Measurements from ENCODE around the gene GLYR1.
"Not testable (repeated sequence)": the region's sequence is repeated elsewhere in the genome, so short reads cannot be mapped to it uniquely, and the experiment has no call there.

Gene GLYR1

DNA sequence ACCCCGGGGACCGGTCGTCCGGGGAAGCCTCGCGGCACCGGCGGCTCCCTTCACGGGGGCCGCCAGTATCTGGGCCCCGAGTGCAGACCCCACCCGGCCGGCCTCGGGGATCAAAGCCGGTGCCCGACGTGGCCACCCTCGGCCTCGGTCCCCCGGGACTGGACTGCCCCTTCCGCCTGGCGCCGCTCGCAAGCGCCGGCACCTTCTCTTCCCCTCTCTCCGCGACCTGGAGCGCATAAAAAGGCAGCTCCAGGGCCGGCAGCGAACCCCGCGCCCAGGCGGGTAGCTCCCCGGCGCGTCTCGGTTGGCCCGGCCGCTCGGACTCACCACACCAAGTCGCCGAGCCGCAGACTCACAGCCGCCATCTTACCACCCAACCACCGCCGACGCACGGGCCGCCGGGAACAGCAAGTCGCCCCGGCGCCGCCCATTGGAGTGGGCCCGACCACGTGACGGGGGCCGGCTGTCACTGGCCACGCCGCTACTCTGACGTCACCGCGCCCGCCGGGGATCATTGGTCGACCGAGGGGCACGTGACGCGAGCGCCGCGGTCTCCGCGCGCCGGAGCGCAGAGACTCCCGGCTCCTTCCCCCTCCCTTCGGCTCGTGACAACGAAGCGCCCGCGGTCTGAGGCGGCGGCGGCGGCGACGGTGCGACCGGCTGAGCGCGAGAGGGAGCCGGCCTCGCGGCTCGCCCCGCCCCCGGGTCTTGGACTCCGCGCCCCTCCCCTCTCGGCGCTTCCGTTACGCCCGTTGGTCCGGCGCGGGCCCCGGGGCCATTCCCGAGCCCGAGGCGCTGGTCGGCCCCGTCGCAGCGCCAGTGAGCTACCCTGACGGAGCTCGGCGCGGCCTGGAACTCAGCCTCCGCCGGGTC, at the start of gene GLYR1, which contains the start of gene UBN1:
GLYR1 (minus strand) TSS at position 388 of the 873 bp plus-strand sequence; CDS start at position 365, 23 bp downstream.
UBN1 (plus strand) TSS at position 581 of the 873 bp plus-strand sequence. CDS start 5,437 bp downstream, outside the sequence.
- DNase-seq: peak; percentile 100

DNA sequence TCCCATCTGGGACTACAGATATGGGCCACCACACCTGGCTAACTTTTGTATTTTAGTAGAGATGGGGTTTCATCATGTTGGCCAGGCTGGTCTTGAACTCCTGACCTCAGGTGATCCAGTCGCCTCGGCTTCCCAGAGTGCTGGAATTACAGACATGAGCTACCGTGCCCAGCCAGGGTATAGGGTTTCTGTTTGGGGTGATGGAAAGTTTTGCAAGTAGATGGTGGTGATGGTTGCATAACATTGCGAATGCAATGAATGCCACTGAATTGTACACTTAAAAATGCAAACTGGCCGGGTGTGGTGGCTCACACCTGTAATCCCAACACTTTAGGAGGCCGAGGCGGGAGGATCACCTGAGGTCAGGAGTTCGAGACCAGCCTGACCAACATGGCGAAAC, 49.7 kb upstream of the GLYR1 start:
- not testable (repeated sequence) for DNase-seq

DNA sequence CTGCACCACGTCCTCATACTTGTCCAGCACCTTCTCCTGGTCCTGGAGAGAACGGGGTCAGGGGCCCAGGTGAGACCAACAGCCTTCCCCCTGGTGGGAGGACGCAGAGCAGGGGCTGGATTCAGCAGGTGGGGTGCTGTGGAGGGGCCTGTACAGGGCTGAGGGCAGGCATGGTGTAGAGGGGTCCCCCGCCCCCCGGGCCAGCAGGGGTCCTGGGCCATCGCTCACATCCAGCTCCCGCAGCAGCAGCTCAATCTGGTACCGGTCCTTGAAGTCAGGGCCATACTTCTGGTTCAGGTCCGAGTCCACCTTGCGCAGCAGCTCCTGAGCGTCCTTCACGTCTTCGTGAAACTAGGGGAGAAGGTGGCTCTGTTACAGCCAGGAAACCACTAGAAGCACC, 48.3 kb upstream of the GLYR1 start:
- DNase-seq: no peak

DNA sequence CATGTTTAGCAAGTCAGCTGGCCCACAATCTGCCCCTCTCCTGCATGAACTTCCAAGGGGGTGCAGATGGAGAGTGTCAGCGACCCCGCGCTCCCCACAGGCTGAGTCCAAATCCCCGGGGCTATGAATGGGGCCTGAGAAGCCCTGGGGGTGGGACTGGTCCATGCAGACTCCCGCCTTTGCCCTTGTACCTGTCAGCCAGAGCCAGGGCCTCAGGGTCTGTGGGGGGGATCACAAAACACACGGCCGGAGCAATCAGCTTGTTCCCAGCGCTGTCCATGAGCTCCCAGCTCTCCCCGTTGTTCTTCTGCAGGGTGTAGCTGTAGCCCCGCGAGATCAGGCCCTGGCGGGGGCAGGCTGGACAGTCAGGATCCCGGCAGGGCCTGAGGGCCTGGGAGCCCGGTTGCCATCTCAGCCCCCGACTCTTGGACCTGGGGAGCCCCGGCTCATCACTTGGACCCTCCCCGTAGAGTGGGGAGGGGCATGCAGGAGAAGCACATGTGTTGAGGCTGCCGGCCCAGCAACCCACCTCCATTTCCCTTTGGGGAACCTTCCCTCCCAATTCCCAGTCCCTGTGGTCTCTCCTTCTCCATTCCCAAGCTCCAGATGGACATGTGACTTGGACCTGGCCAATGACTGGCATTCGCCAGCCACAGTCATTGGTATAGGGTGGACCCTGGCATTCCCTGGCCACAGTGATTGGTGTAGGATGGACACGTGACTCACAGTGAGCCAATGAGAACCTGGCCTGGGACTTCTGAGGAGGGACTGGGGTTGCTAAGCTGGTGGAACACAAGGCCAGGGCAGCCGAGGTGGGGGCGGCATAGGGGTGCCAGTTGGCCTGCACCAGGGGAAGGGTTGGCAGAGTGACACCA, 47.4 kb upstream of the GLYR1 start:
- no peak for DNase-seq

DNA sequence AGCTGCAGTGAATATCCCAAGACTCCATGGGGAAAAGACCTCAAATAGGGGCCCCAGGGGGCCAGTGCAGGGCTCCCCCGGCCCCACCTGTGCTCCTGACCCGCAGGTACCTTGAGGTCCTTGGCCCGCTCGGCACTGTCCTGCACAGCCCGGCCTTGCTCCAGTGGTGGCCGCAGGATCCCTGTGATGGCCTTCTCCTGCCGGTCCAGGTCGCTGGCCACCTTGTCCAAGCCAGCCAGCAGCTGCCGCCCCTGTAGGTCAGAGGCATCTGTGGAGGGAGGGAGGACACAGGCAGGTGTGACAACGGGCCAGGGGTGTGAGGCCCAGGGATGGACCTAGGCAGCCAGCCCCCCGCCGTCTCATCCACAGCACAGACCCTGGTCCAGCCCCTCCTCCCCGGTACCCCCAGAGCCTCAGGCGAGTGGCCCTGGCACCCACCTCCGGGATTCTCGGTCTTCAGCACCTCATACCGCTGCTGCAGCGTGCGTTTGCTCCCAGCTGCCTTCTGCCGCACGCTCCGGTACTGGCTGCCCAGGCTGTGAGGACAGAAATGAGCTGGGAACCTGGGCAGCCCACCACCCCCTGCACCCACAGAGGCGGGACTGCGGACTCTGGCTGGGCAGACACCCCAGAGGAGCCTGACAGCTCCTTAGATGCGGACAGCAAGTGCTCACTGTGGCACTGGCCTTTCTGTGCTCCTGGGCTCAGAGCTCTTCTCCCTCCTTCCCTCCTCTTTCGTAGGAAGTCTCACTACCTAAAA, 46.2 kb upstream of the GLYR1 start:
- DNase-seq: no peak

DNA sequence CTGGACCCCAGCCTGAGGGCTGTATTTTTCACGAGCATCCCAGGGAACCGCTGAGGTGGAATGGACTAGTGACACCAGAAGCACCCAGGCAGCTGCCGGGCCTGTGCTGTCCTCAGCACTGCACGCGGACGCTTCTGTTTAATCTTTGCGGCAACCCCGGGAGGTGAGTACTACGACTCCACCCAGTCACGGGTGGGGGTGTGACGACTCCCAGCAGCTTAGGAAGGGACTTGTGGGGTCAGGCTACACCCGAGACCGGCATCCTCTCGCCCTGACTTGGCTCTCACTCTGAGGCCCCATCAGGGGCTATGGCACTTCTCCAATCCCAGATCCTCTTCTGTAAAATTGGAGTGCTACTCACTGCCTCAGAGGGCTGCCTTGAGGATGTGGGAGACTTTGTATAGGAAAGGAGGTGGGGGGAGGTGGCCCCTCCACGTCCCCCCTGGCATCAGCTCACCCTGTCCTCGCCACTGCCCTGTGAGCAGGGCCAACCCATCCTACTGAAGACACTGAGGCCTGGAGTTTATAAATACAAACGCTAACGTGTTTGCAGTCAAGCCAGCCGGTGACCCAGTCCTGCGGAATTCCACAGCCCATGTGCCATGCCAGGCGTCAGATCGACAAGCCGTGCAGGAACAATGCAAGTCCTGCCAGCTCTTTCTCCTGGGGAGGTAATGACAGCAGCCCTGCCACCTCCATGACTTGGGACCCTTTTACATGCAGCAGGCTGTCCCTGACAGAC, 45.4 kb upstream of the GLYR1 start:
- DNase-seq: no peak

DNA sequence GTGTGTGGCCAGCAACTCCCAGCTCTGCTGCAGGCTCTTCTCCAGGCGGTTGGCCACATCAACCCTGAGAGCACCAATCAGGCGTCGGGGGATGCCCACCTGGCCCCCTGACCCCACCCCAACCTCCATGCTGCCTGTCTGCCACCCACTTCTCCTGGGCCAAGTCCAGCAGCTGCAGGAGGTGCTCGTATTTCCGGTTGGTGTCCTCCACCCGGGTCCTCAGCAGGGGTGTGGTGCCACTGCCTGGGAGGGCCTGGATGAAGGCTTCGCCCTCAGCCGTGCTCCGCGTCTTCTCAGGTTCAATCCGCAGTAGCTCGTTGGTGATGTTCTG, 44.8 kb upstream of the GLYR1 start:
- DNase-seq: no peak

DNA sequence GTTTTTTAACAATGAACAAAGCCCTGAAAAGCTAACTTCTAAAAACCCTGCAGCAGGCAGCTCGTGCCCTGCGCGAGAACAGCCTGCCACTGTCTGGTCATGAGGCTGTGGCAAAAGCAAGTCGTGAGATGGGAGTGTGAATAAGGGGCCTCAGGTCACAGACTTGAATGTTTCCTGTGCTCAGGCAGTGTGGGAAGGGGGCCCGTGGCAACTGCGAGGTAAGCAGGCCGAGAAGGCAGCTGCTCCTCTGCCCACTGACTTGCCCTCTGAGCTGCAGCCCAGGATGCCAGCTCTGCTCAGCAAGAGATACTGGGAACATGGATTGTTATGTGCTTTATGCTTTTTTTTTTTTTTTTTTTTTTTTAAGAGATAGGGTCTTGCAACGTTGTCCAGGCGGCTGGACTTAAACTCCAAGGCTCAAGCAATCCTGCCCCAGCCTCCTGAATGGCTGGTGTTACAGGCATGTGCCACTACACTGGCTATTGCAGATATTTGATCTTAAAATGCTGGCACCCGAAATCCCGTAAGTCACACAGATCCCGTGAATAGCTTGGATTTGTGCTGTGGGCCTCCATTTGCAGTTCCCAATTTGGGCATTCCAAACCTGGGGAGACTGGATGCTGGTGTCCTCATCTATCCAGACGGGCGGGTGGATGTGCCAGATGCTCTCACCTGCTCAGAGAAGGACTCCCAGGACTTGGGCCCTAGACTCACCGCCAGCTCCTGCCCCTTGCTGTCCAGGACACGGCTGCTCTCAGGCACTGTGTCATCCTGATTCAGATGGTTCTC, 44.2 kb upstream of the GLYR1 start:
- no peak for DNase-seq

DNA sequence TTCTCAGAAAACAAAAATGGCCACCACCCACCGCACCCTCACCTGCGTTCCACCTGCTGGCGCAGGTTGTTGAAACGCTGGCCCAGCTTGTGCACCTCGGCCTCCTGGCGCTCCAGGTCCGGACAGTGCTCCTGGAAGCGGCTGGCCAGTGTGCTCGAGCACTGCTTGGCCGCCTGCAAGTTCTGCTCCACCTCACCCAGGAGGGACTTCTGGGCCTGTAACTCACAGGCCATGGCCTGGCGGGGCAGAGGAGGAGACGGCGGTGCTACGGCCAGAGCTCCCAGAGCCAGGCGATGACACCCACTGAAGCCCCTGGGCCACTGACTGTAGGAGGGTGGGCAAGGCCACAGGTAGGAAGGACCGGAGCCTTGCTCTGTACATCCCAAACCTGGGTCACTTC, 43.6 kb upstream of the GLYR1 start:
- no peak for DNase-seq

DNA sequence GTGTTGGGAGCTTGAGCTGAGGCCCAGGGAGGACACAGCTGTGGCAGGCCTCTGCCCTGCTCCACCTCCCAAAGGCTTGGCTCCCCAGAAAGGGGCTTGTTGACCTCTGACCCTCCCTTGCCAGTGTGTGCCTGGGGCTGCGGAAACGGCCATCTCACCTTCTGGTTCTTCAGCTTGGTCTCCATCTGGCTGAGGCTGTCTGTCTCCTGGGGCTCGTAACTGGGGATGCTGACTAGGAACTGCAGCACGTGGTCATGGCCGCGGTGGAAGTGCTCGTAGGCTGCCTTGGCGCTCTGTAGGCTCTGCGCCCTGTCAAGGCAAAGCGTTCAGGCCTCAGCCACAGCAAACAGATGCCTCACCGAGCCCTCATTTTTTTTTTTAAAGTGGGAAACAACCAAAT, 42.9 kb upstream of the GLYR1 start:
- no peak for DNase-seq

DNA sequence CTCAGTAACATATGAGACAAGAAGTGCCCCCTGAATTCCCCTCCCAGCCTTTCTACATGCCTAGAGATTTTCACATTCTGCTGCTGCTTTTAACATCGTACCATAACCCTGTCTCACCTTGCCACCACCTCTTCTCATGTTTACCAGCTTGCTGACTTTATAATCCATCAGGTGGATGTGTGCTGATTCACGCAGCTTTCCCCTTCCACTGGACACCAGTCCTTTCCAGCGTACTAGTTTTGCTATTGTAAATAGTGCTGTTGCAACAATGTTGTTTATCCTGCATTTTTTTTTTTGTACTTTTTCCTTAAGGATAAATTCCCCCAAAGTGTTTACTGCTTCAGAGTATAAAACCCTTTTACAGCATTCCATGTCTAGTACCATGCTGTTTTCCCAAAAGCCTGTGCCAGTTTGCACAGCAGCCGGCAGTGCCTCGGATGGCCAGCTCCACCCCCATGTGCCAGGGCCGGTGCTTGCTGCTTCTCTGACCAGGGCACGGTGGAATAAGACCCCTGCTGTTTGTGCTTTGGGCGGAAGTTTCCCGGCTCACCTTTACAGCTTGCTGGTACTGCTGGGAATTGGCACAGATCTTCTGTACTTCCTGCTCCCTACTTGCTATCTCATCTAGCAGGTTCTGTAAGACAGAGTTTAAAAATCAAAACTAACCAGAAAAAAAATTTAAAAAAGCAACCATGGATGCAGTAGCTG, 41.5 kb upstream of the GLYR1 start:
- no peak for DNase-seq

DNA sequence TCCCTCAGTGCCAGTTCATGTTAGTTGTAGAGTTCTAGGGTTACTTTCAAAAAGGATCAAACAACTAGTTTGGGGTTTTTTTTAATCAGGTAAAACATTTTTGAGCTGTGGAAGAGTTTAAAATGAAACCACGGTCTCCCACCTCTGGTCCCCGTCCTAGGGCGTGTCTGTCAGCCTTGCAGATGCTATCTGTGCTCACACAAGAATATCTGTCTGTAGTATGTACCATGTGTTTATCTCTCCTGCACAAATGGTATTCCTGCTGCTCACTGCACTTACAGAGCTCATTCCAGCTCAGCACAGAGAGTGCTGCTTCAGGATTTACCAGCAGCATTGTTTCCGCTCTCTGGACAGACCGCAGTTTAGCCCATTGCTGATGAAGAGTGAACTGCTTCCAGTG, 39.1 kb upstream of the GLYR1 start:
- no peak for DNase-seq

DNA sequence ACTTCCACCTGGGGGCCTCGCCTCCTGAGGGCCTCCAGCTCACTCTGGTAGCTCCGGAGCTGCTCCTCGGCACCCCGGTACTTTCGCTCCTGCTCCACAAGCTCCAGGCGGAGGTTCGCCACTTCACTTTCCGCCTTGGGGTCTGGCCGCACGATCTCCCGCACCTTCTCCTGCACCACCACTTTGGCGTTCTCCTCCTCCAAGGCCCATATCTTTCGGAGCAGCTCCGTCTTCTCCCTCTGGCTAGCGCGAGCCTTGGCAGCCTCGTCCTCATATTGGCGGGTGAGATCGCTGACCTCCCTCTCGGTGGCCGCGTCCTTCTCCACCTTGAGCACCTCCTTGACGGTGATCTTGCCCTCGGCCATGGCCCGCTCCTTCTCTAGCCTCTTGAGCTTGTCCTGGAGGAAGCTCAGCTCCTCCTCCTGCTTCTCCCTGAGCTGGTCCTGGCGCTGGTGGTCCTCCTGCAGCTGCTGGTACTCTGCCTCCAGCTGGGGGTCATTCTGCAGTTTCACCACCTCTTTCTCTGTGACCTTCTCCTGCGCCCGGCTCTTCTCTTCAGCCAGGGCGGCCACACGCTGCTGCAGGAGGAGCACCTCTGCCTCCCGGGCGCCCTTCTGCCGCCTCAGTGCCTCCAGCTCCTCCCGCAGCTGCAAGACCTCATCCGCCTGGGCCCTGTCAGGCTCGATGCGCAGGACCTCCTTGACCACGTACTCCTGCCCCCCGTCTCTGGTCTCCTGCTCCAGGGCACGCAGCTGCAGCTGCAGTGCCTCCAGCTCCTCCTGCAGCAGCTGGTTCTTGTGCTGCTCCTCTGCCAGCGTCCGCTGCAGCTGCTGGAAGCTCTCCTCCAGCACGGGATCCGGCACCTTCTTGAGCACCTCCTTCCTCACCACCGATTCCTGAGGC, 38.1 kb upstream of the GLYR1 start:
- no peak for DNase-seq

DNA sequence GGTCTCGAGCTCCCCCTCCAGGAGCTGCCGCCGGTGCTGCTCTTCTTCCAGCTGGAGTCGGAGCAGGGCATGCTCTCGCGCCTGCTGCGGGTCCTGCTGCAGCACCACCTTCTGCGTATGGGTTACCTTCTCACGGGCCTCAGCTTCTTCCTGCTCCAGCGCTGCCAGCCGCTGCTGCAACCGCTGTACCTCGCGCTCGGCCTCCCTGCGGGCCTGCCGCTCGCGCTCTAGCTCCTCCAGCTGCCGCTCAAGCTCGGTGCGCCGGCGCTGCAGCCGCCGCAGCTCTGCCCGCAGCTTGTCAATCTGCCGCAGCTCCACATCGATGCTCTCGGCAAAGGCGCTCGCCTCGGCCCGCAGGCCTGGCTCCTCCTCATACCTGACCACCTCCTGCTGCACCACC, 37.1 kb upstream of the GLYR1 start:
- no peak for DNase-seq

DNA sequence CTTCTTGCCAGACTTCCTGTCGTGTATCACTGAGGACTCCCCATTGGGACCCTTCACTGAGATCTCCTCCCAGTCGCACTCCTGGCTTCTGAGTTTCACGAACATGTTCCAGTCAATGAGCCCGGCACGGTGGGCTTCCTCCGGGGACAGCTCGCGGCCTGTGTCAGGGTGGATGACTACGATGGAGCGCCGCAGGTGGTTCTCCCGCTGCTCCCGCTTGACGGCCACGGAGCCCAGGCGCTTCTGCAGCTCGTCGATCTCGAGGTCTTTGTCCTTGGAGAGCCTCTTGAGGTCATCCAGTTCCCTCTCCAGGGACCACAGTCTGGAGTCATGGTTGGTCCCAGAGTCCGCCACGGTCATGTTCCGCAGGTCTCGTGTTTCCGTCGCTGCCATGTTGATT, 36.4 kb upstream of the GLYR1 start:
- no peak for DNase-seq

DNA sequence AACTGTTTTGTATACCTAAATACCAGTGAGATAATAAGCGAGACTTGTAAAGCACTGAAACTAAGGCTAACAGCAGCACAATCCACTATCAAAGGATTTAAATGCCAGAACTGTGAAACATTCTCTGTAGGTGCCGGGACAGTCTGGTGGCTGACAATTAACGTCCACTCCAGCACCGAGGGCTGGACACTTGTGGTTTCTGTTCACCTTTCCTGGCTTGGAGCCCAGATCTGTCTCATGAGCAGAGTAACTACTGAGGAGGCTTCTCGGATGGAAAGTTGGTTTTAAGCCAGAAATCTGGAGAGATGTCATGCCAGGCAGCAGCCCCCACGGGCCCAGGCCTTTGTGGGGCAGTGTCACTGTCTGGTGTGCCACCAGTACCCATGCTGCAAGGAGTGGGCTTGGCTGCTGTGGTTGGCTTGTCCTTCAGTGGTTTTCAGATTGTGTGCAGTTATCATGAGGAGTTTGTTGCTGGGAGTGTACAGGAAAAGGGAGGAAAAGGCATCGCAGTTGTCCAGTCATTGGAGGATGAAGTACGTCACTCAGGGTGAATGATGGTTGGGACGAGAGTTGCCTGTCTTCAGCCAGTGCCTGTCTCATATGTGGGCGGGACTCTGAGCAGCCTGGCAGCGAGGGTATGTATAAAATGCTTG, 35.7 kb upstream of the GLYR1 start:
- no peak for DNase-seq

DNA sequence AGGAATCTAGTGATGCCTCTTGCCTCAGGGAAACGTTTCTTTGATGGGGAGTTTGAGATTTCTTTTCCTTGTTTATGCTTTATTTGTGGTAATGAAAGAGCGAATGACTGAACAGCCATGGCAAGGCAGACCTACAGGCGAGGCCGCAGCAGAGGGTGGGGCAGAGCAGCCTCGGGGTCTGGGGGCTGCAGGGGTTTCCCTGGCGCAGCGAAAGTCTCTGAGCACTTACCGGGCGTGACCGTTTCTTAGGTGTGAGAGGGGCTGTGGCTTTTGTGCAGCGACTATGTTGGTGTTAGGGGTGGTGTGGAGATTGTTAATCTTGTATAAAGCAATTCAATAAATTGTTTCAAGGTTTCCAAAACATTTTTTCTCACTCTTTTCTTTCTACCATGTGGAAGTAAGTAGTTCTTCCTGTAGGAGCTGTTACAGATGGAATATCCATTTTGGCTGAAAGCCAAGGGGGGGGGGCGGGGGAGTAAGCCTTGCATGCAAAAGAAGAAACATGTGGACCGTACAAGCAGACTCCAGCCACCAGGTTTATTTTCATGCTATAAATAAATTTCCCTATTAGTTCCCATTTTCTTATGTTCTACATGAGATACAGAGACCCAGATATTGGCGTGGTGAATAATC, 35.0 kb upstream of the GLYR1 start:
- no peak for DNase-seq

DNA sequence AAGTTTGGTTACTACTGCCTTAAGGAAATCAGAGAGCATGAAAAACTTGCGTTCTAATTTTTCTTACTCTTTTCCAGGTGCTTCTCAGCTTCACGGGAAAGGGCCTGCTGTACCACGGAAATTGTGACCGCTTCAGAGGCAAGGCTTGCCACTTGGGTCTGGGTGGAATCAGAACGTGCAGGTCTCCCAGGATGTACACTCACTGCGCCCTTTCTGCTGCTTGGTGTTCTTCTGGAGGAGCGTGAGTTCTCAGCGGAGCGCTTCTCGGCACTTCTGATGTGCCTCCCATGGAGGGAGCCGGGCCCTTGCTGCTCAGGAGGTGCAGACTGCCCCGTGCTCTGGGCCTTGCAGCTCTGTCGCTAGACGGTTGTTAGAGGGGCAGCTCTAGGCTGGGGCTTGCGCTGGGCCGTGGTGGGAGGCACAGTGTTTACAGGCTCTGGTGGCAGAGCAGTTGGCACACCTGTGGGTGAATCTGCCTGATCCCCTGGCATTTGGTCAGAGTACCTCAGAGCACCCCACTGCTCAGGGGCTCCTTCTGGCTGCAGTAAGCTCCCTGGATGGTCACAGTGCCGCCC, 33.0 kb upstream of the GLYR1 start:
- no peak for DNase-seq

All from activated CD4-positive, CD25-positive, alpha-beta regulatory T cell treated with anti-CD3 and anti-CD28 coated beads, Interleukin-2, amount 50 U/mL, for 72 hours (primary cell).